Fibroblast of the aortic adventitia (primary cell): ENCODE data around the gene TFEC. TPM values are rescaled to one million over a fixed set of nuclear protein-coding genes. Genes with fewer than 3 reads are reported as not detected.

Experiments
- DNase-seq: peaks from one replicate; pipeline ENCODE4 v3.0.0-alpha.2; 2010; ENCODE audit warnings: low read depth
- H3K4me3 ChIP-seq: 2 replicates; pipeline ENCODE4 v1.5.1; 2011; ENCODE audit warnings: low read depth, mild to moderate bottlenecking, control low read depth, low read length, moderate library complexity
- total RNA-seq: library from RNA; depleted of rRNA; stranded (reverse); fragments of >200 nt; gene quantifications from 2 replicates; pipeline ENCODE4 v1.2.3, GENCODE V29; 2012; ENCODE audit warnings: low replicate concordance
- TF ChIP-seq, protein P1 (sequence below): IDR thresholded peaks from 2 replicates; pipeline ENCODE4 v1.5.1; 2011; ENCODE audit warnings: mild to moderate bottlenecking, low read length, control low read depth, inconsistent platforms; ENCODE audit not compliant: insufficient read depth

TFEC gene
- total RNA-seq, 1 donor = 0.36 TPM

DNA sequence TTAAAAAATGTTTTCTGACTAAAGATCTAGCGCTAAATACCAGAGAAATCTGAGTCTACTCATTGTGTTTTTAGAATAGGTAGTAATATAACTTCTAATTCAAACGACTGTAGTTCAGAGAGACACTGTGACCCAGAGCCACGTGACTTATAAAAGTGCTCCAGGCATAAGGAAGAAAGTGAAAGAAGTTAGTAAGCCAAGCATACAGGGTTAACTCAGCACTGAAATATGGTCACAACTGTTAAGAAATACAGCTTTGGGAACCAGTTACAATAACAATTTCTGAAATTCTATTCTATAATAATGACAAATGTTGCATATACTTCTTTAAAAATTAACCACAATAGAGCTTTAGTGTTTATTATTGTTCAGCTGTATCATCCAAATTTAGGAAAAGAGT lies 119.1 kb downstream of the TFEC start:
- H3K4me3 ChIP-seq = no peak overlapping the region
- peak; percentile 10 for DNase-seq
- TF ChIP-seq, protein P1, sequence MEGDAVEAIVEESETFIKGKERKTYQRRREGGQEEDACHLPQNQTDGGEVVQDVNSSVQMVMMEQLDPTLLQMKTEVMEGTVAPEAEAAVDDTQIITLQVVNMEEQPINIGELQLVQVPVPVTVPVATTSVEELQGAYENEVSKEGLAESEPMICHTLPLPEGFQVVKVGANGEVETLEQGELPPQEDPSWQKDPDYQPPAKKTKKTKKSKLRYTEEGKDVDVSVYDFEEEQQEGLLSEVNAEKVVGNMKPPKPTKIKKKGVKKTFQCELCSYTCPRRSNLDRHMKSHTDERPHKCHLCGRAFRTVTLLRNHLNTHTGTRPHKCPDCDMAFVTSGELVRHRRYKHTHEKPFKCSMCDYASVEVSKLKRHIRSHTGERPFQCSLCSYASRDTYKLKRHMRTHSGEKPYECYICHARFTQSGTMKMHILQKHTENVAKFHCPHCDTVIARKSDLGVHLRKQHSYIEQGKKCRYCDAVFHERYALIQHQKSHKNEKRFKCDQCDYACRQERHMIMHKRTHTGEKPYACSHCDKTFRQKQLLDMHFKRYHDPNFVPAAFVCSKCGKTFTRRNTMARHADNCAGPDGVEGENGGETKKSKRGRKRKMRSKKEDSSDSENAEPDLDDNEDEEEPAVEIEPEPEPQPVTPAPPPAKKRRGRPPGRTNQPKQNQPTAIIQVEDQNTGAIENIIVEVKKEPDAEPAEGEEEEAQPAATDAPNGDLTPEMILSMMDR = no peak

DNA sequence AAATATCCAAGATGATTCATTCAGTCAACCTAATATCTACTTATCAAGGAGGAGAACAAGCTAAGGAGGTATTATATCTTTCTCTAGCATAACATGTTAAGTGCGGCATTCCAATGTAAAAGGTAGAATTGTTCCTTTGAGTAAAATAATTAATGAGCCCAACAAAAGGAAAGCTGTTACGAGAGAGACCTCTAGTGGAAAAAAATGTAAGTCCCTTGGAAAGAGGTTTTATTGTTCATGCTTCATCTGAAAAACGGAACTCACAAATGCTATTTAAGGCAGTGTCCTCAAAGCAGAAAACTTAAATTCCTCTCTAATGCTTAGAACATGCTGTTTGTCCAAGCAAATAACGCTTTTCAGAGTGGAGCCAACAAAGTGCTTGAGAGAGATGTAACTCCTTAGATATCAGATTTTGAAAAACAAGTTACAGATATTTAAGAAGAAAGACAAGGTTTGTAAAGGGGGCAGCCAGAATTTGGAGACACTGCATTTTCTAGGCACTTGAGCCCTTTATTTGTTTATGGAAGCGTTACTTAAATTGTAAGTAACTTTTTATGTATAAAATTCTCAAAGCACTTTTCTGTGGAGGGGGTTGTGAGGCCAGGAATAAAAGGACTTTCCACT lies 119.9 kb downstream of the TFEC start:
- TF ChIP-seq, protein P1 = peak; percentile 63
- H3K4me3 ChIP-seq = no peak overlapping the region
- DNase-seq = peak; percentile 69

DNA sequence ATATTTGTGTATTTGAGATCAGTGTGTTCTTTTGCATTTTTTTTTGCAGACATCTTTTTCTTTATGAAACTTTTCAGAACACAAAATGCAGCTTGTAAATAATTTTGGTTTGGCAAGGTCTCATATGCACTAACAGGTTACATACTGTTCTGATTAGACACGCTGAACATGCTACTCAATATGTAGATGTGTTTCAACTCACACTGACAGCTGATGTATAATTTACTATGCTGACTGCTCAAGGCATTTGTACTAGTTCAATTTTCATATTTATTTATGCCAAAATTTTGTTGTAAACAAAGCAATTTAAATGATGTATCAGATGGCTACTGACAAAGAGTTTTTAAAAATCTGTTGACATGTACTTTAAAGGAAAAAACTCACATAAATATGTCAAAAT lies 123.8 kb downstream of the TFEC start:
- no peak overlapping the region for H3K4me3 ChIP-seq
- no peak for DNase-seq
- TF ChIP-seq, protein P1 = no peak

DNA sequence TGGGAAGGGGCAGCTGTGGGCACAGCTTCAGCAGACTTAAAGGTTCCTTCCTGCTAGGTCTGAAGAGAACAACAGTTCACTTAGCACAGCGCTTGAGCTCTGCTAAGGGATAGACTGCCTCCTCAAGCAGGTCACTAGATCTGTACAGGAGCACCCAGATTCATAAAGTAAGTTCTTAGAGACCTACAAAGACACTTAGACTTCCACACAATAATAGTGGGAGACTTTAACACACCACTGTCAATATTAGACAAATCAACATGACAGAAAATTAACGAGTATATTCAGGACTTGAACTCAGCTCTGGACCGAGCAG lies 140.9 kb downstream of the TFEC start:
- DNase-seq = no peak
- TF ChIP-seq, protein P1 = no peak
- no peak overlapping the region for H3K4me3 ChIP-seq

DNA sequence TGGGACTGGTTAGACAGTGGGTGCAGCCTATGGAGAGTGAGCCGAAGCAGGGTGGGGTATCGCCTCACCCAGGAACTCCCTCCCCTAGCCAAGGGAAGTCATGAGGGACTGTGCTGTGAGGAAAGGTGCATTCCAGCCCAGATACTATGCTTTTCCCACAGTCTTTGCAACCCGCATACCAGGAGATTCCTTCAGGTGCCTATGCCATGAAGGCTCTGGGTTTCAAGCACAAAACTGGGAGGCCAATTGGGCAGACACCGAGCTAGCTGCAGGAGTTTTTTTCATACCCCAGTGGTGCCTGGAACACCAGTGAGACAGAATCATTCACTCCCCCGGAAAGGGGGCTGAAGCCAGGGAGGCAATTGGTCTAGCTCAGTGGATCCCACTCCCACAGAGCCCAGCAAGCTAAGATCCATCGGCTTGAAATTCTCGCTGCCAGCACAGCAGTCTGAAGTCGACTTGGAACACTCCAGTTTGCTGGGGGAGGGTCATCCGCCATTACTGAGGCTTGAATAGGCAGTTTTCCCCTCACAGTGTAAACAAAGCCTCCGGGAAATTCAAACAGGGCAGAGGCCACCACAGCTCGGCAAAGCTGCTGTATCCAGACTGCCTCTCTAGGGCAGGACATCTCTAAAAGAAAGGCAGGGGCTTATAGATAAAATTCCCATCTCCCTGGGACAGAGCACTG lies 141.4 kb downstream of the TFEC start:
- DNase-seq = no peak
- no peak overlapping the region for H3K4me3 ChIP-seq
- TF ChIP-seq, protein P1 = no peak

DNA sequence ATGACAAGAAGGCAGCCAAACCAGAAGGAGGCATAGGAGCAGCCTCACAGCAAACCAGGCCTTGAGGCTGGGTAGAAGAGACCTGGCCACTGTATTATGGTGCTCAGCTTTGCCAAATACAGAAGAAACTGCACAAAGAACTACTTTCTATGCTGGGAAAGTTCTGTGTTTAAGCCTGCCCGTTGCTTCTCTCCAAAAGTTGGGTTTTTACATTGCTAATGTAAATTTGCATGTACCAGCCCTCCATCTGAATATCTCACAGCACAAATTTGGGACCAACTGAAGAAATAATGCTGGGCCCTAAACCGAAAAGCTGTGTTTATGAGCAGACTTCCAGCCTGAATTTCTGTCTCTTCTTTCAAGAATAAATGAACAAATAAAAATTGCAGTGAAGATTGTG lies 145.0 kb downstream of the TFEC start:
- no peak overlapping the region for H3K4me3 ChIP-seq
- TF ChIP-seq, protein P1 = no peak
- DNase-seq = no peak

Other genes with a start within 250 kb of the TFEC start
- gene TES, start 179.8 kb upstream of the TFEC start, total RNA-seq = 39.2 and 61.3 TPM in 2 replicates